ENCODE measurements around the gene CALN1.

DNA sequence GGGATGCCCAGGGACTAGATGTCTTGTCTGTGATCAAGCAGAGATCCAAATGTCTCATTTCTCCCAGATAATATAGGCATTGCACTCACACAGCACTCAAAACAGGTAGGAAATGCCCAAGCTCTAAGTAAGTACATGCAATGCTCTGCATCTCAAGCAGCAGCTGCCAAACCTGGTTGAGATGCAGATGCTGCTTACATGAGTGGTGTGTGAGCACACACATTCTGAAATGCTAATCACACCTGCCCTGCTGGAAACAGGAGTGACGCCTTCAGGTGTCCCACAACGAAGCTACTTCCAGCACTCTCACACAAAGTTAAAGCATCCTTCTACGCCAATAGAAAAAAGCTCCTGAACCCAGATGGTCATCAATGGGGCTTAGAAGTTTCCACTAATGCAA is 132.9 kb downstream of the CALN1 start:
- TF ChIP-seq CTCF (IDR thresholded peaks at IDR 0.05), result no peak
- TF ChIP-seq POLR2A (IDR thresholded peaks at IDR 0.05), result no peak
